ENCODE data around the gene MPC2. TPM values are rescaled to one million over a fixed set of nuclear protein-coding genes. Genes with fewer than 3 reads are reported as not detected.

MPC2 gene
- total and polyA plus RNA-seq, 12 donors = 131 to 268 (median 222) TPM

- intact Hi-C loops (cut with DNase I) = loop anchor here in 1 of 10 donors (10.0 kb wide), 1 partner anchor 170 kb away; no protein-coding TSS in a partner anchor
- H3K9me3 ChIP-seq = peaks cover 0 to 2% (median 0%) of the 10 kb centered on the region in 11 donors
- 61 to 75% methylated on average over 4 of the region's 4 CpGs for WGBS, 2 donors
- H3K4me3 ChIP-seq = no peak overlapping the region
- H3K4me1 ChIP-seq = peaks cover 0 to 24% (median 0%) of the 10 kb centered on the region in 9 donors
- peak overlapping the region in 1 of 10 donors; percentile 46 for H3K27ac ChIP-seq
- H3K36me3 ChIP-seq = no peaks in the 10 kb centered on the region
- DNase-seq (no peak), ATAC-seq (peak in 3 of 8 donors; percentile 39 to 57 (median 51))
- TF ChIP-seq CTCF (IDR thresholded peaks at IDR 0.05) = no peak
- no peaks in the 10 kb centered on the region for H3K27me3 ChIP-seq
These were observed 32.2 kb downstream of the MPC2 start for GRCh38 chr1:167904652-167905130.

- Histone ChIP-seq H3K36me3 (no peaks in the 10 kb centered on the region), H3K9me3 (no peaks in the 10 kb centered on the region), H3K4me1 (peaks cover 0 to 14% (median 0%) of the 10 kb centered on the region in 9 donors), H3K27ac (no peak overlapping the region), H3K4me3 (no peak overlapping the region), H3K27me3 (no peaks in the 10 kb centered on the region)
- no peak for ATAC-seq
- WGBS, 2 donors = 96 to 98% methylated on average over 4 of the region's 4 CpGs
- no peak for TF ChIP-seq CTCF (IDR thresholded peaks at IDR 0.05)
- no peak for DNase-seq
- intact Hi-C loops (cut with DNase I) = loop anchor here in 1 of 10 donors (10.0 kb wide), 1 partner anchor 174 kb away; no protein-coding TSS in a partner anchor
These were observed 36.0 kb downstream of the MPC2 start for GRCh38 chr1:167900907-167901306.

- 50 to 59% methylated on average over 4 of the region's 4 CpGs for WGBS, 2 donors
- ATAC-seq (peak in 7 of 8 donors; percentile 47 to 94 (median 59)), DNase-seq (peak; percentile 17 to 31)
- Histone ChIP-seq H3K9me3 (no peaks in the 10 kb centered on the region), H3K36me3 (no peaks in the 10 kb centered on the region), H3K4me3 (no peak overlapping the region), H3K4me1 (peaks cover 0 to 11% (median 0%) of the 10 kb centered on the region in 9 donors), H3K27ac (peak overlapping the region in 1 of 10 donors; percentile 16), H3K27me3 (no peaks in the 10 kb centered on the region)
- TF ChIP-seq CTCF (IDR thresholded peaks at IDR 0.05) = no peak
- intact Hi-C loops (cut with DNase I) = no loop called here
These were observed 37.6 kb downstream of the MPC2 start for GRCh38 chr1:167899253-167899681.

- Histone ChIP-seq H3K27ac (peak overlapping the region in 1 of 10 donors; percentile 16), H3K27me3 (no peaks in the 10 kb centered on the region), H3K36me3 (no peaks in the 10 kb centered on the region), H3K9me3 (no peaks in the 10 kb centered on the region), H3K4me1 (peaks cover 0 to 11% (median 0%) of the 10 kb centered on the region in 9 donors), H3K4me3 (no peak overlapping the region)
- DNase-seq (no peak), ATAC-seq (no peak)
- TF ChIP-seq CTCF (IDR thresholded peaks at IDR 0.05) = no peak
- intact Hi-C loops (cut with DNase I) = no loop called here
- 97 to 98% methylated on average over 9 of the region's 9 CpGs for WGBS, 2 donors
These were observed 38.2 kb downstream of the MPC2 start for GRCh38 chr1:167898578-167899222.
